Endothelial cell of umbilical vein (primary cell): ENCODE results near the gene RAD50. TPM values are rescaled to one million over a fixed set of nuclear protein-coding genes. Genes with fewer than 3 reads are reported as not detected.

ENCODE experiments used
- BruUV-seq: library from RNA; stranded (reverse); fragments of 400-500 nt; replicated peaks from 2 replicates; lab custom pipeline; 2021; lab: Mats Ljungman, UMichigan
- CTCF ChIA-PET: fragments of 300-600, 350-600 bp; sonication (Branson Sonifier 250); formaldehyde crosslinking; loops from one replicate; lab custom pipeline; 2021; ENCODE audit warnings: antibody characterized with exemption, inconsistent platforms; lab: Charles Lee
- POLR2A ChIA-PET: fragments of 300-600, 350-600 bp; sonication (Branson Sonifier 250); formaldehyde crosslinking; loops from one replicate; lab custom pipeline; 2021; ENCODE audit warnings: antibody characterized with exemption, inconsistent platforms; lab: Charles Lee
- DNase-seq: peaks from one replicate; pipeline ENCODE4 v3.0.0-alpha.2; 2011; ENCODE audit warnings: low read depth, low spot score
- FAIRE-seq: peaks from 2 replicates; lab custom pipeline; 2011; peaks lifted over from hg19 to GRCh38; lab: Jason Lieb, UNC
- H2AFZ ChIP-seq: 2 replicates; pipeline ENCODE4 v1.6.0; 2012; ENCODE audit warnings: low read depth, low read length, control low read depth, inconsistent platforms
- H3K27ac ChIP-seq: 2 replicates; pipeline ENCODE4 v1.5.1; 2011; ENCODE audit warnings: low read depth, mild to moderate bottlenecking, control low read depth, low read length, moderate library complexity; ENCODE audit not compliant: insufficient read depth
- H3K27me3 ChIP-seq, 2 experiments: 2 replicates each; pipeline versions ENCODE4 v1.6.0 to v1.6.1; 2011; ENCODE audit warnings: low read length in 2 of 2, mixed read lengths in 1 of 2; ENCODE audit not compliant: control insufficient read depth in 2 of 2, insufficient read depth in 2 of 2
- H3K36me3 ChIP-seq, 2 experiments: 2 replicates in 1 of 2; 3 replicates in 1 of 2; pipeline ENCODE4 v1.5.1; 2011; ENCODE audit warnings: low read length in 2 of 2, mild to moderate bottlenecking in 1 of 2, moderate library complexity in 1 of 2; ENCODE audit not compliant: control insufficient read depth in 2 of 2, insufficient read depth in 2 of 2; ENCODE audit errors: extremely low read depth in 1 of 2
- H3K4me1 ChIP-seq: 3 replicates; pipeline ENCODE4 v1.5.1; 2011; ENCODE audit warnings: mild to moderate bottlenecking, low read length; ENCODE audit not compliant: control insufficient read depth, insufficient read depth; ENCODE audit errors: extremely low read depth
- H3K4me2 ChIP-seq: 2 replicates; pipeline ENCODE4 v1.6.1; 2011; ENCODE audit warnings: low read length, control low read depth, mixed read lengths; ENCODE audit not compliant: insufficient read depth
- H3K4me3 ChIP-seq, 3 experiments: fragments of 200-600 bp in 1 of 3; sonication (generic), shearing (Covaris generic) in 1 of 3; replicated peaks in 1 of 3; 2 replicates each; pipeline ENCODE4 v1.5.1; 2011 to 2016; ENCODE audit warnings: control low read depth in 3 of 3, low read length in 3 of 3, mild to moderate bottlenecking in 2 of 3, inconsistent platforms in 1 of 3, low read depth in 1 of 3, moderate library complexity in 1 of 3; ENCODE audit not compliant: insufficient read depth in 1 of 3
- H3K79me2 ChIP-seq: 2 replicates; pipeline ENCODE4 v1.6.0; 2012; ENCODE audit warnings: low read length, inconsistent platforms; ENCODE audit not compliant: control insufficient read depth, insufficient read depth
- H3K9ac ChIP-seq: replicated peaks from 2 replicates; pipeline ENCODE3; 2011; ENCODE audit warnings: low read length, control low read depth; ENCODE audit not compliant: insufficient read depth; ENCODE audit errors: extremely low read depth
- H3K9me1 ChIP-seq: replicated peaks from 3 replicates; pipeline ENCODE4 v1.6.0; 2011; ENCODE audit warnings: mild to moderate bottlenecking, low read length; ENCODE audit not compliant: control insufficient read depth, insufficient read depth; ENCODE audit errors: extremely low read depth
- H3K9me3 ChIP-seq: replicated peaks from 2 replicates; pipeline ENCODE4 v1.5.1; 2012; ENCODE audit warnings: low read length, inconsistent platforms; ENCODE audit not compliant: control insufficient read depth, insufficient read depth
- H4K20me1 ChIP-seq: replicated peaks from 2 replicates; pipeline ENCODE3; 2011; ENCODE audit warnings: mild to moderate bottlenecking, low read length; ENCODE audit not compliant: control insufficient read depth, insufficient read depth; ENCODE audit errors: extremely low read depth
- CTCF ChIP-seq, 2 donors: IDR thresholded peaks; 1 replicate in 1 of 2; 2 replicates in 1 of 2; pipeline ENCODE4 v1.5.1; 2011; ENCODE audit warnings: low read length in 2 of 2, mild to moderate bottlenecking in 2 of 2, moderate library complexity in 2 of 2, control low read depth in 1 of 2, inconsistent platforms in 1 of 2, low read depth in 1 of 2; ENCODE audit not compliant: insufficient read depth in 1 of 2; ENCODE audit errors: extremely low read depth in 1 of 2
- EZH2 ChIP-seq: IDR thresholded peaks from 2 replicates; pipeline ENCODE4 v1.6.1; 2012; ENCODE audit warnings: borderline replicate concordance, low read depth, mild to moderate bottlenecking, moderate library complexity, low read length, inconsistent platforms; ENCODE audit not compliant: severe bottlenecking
- FOS ChIP-seq: IDR thresholded peaks from 2 replicates; pipeline ENCODE4 v1.6.1; 2011; ENCODE audit warnings: mild to moderate bottlenecking, low read length, moderate library complexity, borderline replicate concordance; ENCODE audit not compliant: insufficient read depth
- JUN ChIP-seq: IDR thresholded peaks from 2 replicates; pipeline ENCODE4 v1.6.1; 2011; ENCODE audit warnings: borderline replicate concordance, low read depth; ENCODE audit not compliant: insufficient read length, insufficient read depth
- MAX ChIP-seq: IDR thresholded peaks from 2 replicates; pipeline ENCODE4 v1.6.1; 2011; ENCODE audit not compliant: insufficient read depth, insufficient read length
- MYC ChIP-seq: IDR thresholded peaks from one replicate; pipeline ENCODE4 v1.6.1; 2011; ENCODE audit warnings: mild to moderate bottlenecking, low read depth, low read length
- POLR2A ChIP-seq: IDR thresholded peaks from 2 replicates; pipeline ENCODE4 v1.6.1; 2012; ENCODE audit warnings: low read depth, mild to moderate bottlenecking, control low read depth, low read length
- POLR2AphosphoS5 ChIP-seq: IDR thresholded peaks from 2 replicates; pipeline ENCODE4 v1.6.1; 2012; ENCODE audit warnings: low read depth, mild to moderate bottlenecking, control low read depth, low read length, moderate library complexity; ENCODE audit not compliant: insufficient read depth
- dilution Hi-C: fragments of 300-500 bp; cut with MboI; formaldehyde crosslinking; loops from one replicate; pipeline ENCODE4 v1.15.0; 2019; ENCODE audit warnings: low sequenced_read_pairs; ENCODE audit not compliant: extremely low pct_ligation_motif_present
- intact Hi-C: fragments of 100-400 bp; cut with micrococcal nuclease; formaldehyde crosslinking; loops from one replicate; pipeline ENCODE4 v1.10.0; 2022
- polyA plus RNA-seq, 4 experiments: library from polyadenylated mRNA; depleted of rRNA in 3 of 4; stranded (reverse) in 3 of 4; unstranded in 1 of 4; fragments of >200 nt; gene quantifications; 2 replicates each; pipeline versions ENCODE4 v1.2.1 to v1.2.3, GENCODE V29; 2011 to 2012; ENCODE audit warnings: missing spikeins in 1 of 4
- total RNA-seq: library from RNA; stranded (reverse); gene quantifications from 2 replicates; pipeline ENCODE4 v1.2.3, GENCODE V29; 2021

Gene RAD50
- total and polyA plus RNA-seq, 2 donors (not counting 3 experiments of a cell fraction or from before 2014, with no cell fraction given): 6.1 to 20.4 TPM

- H3K9me1 ChIP-seq: no peaks in the 10 kb centered on the region
- DNase-seq (no peak), FAIRE-seq (no peak)
- H3K27me3 ChIP-seq: no peaks in the 10 kb centered on the region
- intact Hi-C loops (no loop called here), dilution Hi-C loops (no loop called here)
- TF ChIP-seq POLR2AphosphoS5 (no peak), MAX (no peak), POLR2A (no peak)
- BruUV-seq: no TSS peak
- no peaks in the 10 kb centered on the region for H3K79me2 ChIP-seq
- ChIA-PET CTCF (interaction anchor here (1.4 kb wide), 1 partner anchor 226 kb away, joined by 3 read pairs; no protein-coding TSS in a partner anchor), POLR2A (no interaction called here)
- H3K4me2 ChIP-seq: no peak overlapping the region
- no peaks in the 10 kb centered on the region for H4K20me1 ChIP-seq
- H3K36me3 ChIP-seq: no peaks in the 10 kb centered on the region
- H3K27ac ChIP-seq: no peak overlapping the region
- H3K9me3 ChIP-seq: no peaks in the 10 kb centered on the region
- no peak overlapping the region for H2AFZ ChIP-seq
- H3K4me1 ChIP-seq: no peaks in the 10 kb centered on the region
- H3K9ac ChIP-seq: no peak overlapping the region
- H3K4me3 ChIP-seq: no peak overlapping the region
Observed at GRCh38 chr5:132612846-132613245, 56.1 kb downstream of the RAD50 start.

GRCh38 chr5:132621699-132622098, 64.9 kb downstream of the RAD50 start:
- intact Hi-C loops: loop anchor here (10.0 kb wide), 1 partner anchor 237 kb away; no protein-coding TSS in a partner anchor
- H3K4me2 ChIP-seq: no peak overlapping the region
- no peak overlapping the region for H3K27ac ChIP-seq
- TF ChIP-seq POLR2AphosphoS5 (no peak), JUN (no peak), MYC (no peak), POLR2A (no peak), FOS (no peak), EZH2 (no peak), CTCF (IDR thresholded peaks at IDR 0.05; ENCODE audit: extremely low read depth in 1 of 2, insufficient read depth in 1 of 2, low read depth in 1 of 2, low read length in 2 of 2) (no peak)
- H2AFZ ChIP-seq: no peak overlapping the region
- H3K9me1 ChIP-seq: peaks cover 2% of the 10 kb centered on the region
- dilution Hi-C loops: no loop called here
- no peaks in the 10 kb centered on the region for H3K27me3 ChIP-seq
- ChIA-PET CTCF (interaction anchor here (1.3 kb wide), 1 partner anchor 9 kb away, joined by 4 read pairs; no protein-coding TSS in a partner anchor), POLR2A (no interaction called here)
- H3K9ac ChIP-seq: no peak overlapping the region
- H4K20me1 ChIP-seq: no peaks in the 10 kb centered on the region
- BruUV-seq: no TSS peak
- H3K36me3 ChIP-seq: no peaks in the 10 kb centered on the region
- no peaks in the 10 kb centered on the region for H3K4me1 ChIP-seq
- no peaks in the 10 kb centered on the region for H3K79me2 ChIP-seq
- FAIRE-seq (no peak), DNase-seq (no peak)
- H3K9me3 ChIP-seq: no peaks in the 10 kb centered on the region
- H3K4me3 ChIP-seq: no peak overlapping the region
